ENCODE results near the gene ELAVL1.

GRCh38 chr19:7994928-7995809 is 10.3 kb downstream of the ELAVL1 start:
- TF ChIP-seq CTCF (conservative IDR thresholded peaks at IDR 0.05 in 1 of 2, IDR thresholded peaks at IDR 0.05 in 1 of 2; ENCODE audit: extremely low read depth in 1 of 2, insufficient read depth in 1 of 2, low read depth in 1 of 2, low read length in 2 of 2) (no peak), EZH2 (IDR thresholded peaks at IDR 0.05; ENCODE audit: borderline replicate concordance, low read length) (no peak)
